Stomach (tissue), 9 donors: ENCODE data around the gene XRCC3. TPM values are rescaled to one million over a fixed set of nuclear protein-coding genes. Genes with fewer than 3 reads are reported as not detected.

Experiments
- DNase-seq, 2 donors: peaks; one replicate each; pipeline versions ENCODE4 v3.0.0 to v3.0.0-alpha.2; 2013 to 2019
- H3K27ac ChIP-seq, 5 donors: fragments of 200-600 bp in 4 of 5; sonication (generic) in 4 of 5; one replicate each; pipeline ENCODE4 v1.5.1; 2013 to 2019; ENCODE audit warnings: mild to moderate bottlenecking in 1 of 5, moderate library complexity in 1 of 5
- H3K27me3 ChIP-seq, 3 donors: fragments of 200-600 bp; sonication (generic); one replicate each; pipeline ENCODE4 v1.5.1; 2017 to 2019; ENCODE audit warnings: mixed run types in 1 of 3
- H3K36me3 ChIP-seq, 4 donors: fragments of 200-600 bp; sonication (generic); 1 replicate in 3 of 4; 2 replicates in 1 of 4; pipeline ENCODE4 v1.5.1; 2016 to 2019
- H3K4me1 ChIP-seq, 4 donors: fragments of 200-600 bp; sonication (generic); one replicate each; pipeline ENCODE4 v1.5.1; 2016 to 2019
- H3K4me3 ChIP-seq, 4 donors: fragments of 200-600 bp; sonication (generic) in 3 of 4; one replicate each; pipeline ENCODE4 v1.5.1; 2016 to 2019; ENCODE audit warnings: mild to moderate bottlenecking in 1 of 4
- H3K9me3 ChIP-seq, 4 donors: fragments of 200-600 bp; sonication (generic); one replicate each; pipeline ENCODE4 v1.5.1; 2016 to 2019
- EP300 ChIP-seq: sonication (generic); formaldehyde crosslinking; IDR thresholded peaks from one replicate; pipeline ENCODE4 v1.6.1; 2017; ENCODE audit warnings: antibody characterized with exemption
- POLR2A ChIP-seq, 4 donors: fragments of 450-650 bp; IDR thresholded peaks; one replicate each; pipeline ENCODE4 v1.6.1; 2016; ENCODE audit warnings: antibody characterized with exemption in 4 of 4, control low read depth in 2 of 4, mild to moderate bottlenecking in 1 of 4, moderate library complexity in 1 of 4
- POLR2AphosphoS5 ChIP-seq, 3 donors: sonication (generic); formaldehyde crosslinking; IDR thresholded peaks; one replicate each; pipeline ENCODE4 v1.6.1; 2016; ENCODE audit warnings: antibody characterized with exemption in 3 of 3
- WGBS, 5 donors: extraction: QIAGEN DNeasy Blood & Tissue Kit in 3 of 5; methylation state at CpG; one replicate each; pipeline versions ENCODE4 v1.1.5 to v1.1.7; 2013 to 2018; 5-methylcytosine and 5-hydroxymethylcytosine counted together
- intact Hi-C: fragments of 100-400 bp; cut with DNase I; formaldehyde crosslinking; loops from one replicate; pipeline ENCODE4 v1.15.1; 2023; ENCODE audit warnings: low total_unique reads
- polyA plus RNA-seq, 3 donors: library from polyadenylated mRNA; stranded (reverse); fragments of 200-250 nt; gene quantifications; one replicate each; pipeline ENCODE4 v1.2.3, GENCODE V29; 2013
- total RNA-seq, 5 donors: library from RNA; depleted of rRNA; stranded (reverse); fragments of >200 nt; gene quantifications; one replicate each; pipeline versions ENCODE4 v1.1.0 to v1.2.3, GENCODE V29; 2014 to 2016
- TF ChIP-seq, protein P1 (sequence below), 7 experiments: fragments of 450-650 bp in 4 of 7; fragments of 200-600 bp in 3 of 7; sonication (generic) in 3 of 7; IDR thresholded peaks; one replicate each; pipeline ENCODE4 v1.5.1; 2016 to 2019; ENCODE audit warnings: antibody characterized with exemption in 7 of 7, control low read depth in 2 of 7, mild to moderate bottlenecking in 1 of 7
- donor health status: healthy with polysubstance abuse.
- donor health status: Bipolar disorder and iron deficiency.
- donor health status: healthy.

The XRCC3 gene
- total and polyA plus RNA-seq, 8 donors, result 2.6 to 70.1 (median 6.3) TPM

GRCh38 chr14:103716899-103717411, 1.7 kb upstream of the XRCC3 start:
- no peaks in the 10 kb centered on the region for H3K9me3 ChIP-seq
- no peak for TF ChIP-seq POLR2AphosphoS5 (IDR thresholded peaks at IDR 0.05)
- H3K36me3 ChIP-seq, result no peaks in the 10 kb centered on the region
- H3K27ac ChIP-seq, result peak overlapping the region in 3 of 5 donors; percentile 79 to 94 (median 93)
- peak overlapping the region; percentile 75 to 95 (median 88) for H3K4me3 ChIP-seq
- no peak for DNase-seq
- no peaks in the 10 kb centered on the region for H3K27me3 ChIP-seq
- H3K4me1 ChIP-seq, result peaks cover 34 to 90% (median 75%) of the 10 kb centered on the region in 4 donors
- WGBS, 5 donors, result 75 to 78% (median 76%) methylated on average over 17 of the region's 17 CpGs
- intact Hi-C loops, result no loop called here

GRCh38 chr14:103716091-103716801, 995 bp upstream of the XRCC3 start:
- DNase-seq, result peak in 1 of 2 donors; percentile 75

GRCh38 chr14:103714063-103714724, 1.1 kb downstream of the XRCC3 start:
- 71 to 76% (median 74%) methylated on average over 16 of the region's 16 CpGs for WGBS, 5 donors
- Histone ChIP-seq H3K9me3 (no peaks in the 10 kb centered on the region), H3K27me3 (no peaks in the 10 kb centered on the region), H3K4me3 (peak overlapping the region; percentile 75 to 95 (median 88)), H3K27ac (peak overlapping the region in 1 of 5 donors; percentile 93), H3K4me1 (peaks cover 48 to 90% (median 86%) of the 10 kb centered on the region in 4 donors), H3K36me3 (peaks cover 0 to 6% (median 2%) of the 10 kb centered on the region in 4 donors)
- intact Hi-C loops, result no loop called here
- no peak for DNase-seq
- TF ChIP-seq EP300, result no peak

More at GRCh38 chr14:103716091-103716801, 995 bp upstream of the XRCC3 start:
- intact Hi-C loops, result no loop called here
- peak overlapping the region; percentile 75 to 95 (median 88) for H3K4me3 ChIP-seq
- H3K27me3 ChIP-seq, result no peaks in the 10 kb centered on the region
- no peaks in the 10 kb centered on the region for H3K36me3 ChIP-seq
- WGBS, 5 donors, result 1 to 15% (median 3%) methylated on average over 10 to 72 of the region's 72 CpGs
- TF ChIP-seq POLR2A (IDR thresholded peaks at IDR 0.05), result no peak
- TF ChIP-seq EP300, result no peak
- no peak for TF ChIP-seq POLR2AphosphoS5 (IDR thresholded peaks at IDR 0.05)
- TF ChIP-seq, protein P1, sequence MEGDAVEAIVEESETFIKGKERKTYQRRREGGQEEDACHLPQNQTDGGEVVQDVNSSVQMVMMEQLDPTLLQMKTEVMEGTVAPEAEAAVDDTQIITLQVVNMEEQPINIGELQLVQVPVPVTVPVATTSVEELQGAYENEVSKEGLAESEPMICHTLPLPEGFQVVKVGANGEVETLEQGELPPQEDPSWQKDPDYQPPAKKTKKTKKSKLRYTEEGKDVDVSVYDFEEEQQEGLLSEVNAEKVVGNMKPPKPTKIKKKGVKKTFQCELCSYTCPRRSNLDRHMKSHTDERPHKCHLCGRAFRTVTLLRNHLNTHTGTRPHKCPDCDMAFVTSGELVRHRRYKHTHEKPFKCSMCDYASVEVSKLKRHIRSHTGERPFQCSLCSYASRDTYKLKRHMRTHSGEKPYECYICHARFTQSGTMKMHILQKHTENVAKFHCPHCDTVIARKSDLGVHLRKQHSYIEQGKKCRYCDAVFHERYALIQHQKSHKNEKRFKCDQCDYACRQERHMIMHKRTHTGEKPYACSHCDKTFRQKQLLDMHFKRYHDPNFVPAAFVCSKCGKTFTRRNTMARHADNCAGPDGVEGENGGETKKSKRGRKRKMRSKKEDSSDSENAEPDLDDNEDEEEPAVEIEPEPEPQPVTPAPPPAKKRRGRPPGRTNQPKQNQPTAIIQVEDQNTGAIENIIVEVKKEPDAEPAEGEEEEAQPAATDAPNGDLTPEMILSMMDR (IDR thresholded peaks at IDR 0.05), result no peak
- peak overlapping the region; percentile 64 to 94 (median 92) for H3K27ac ChIP-seq
- H3K9me3 ChIP-seq, result no peaks in the 10 kb centered on the region
- peaks cover 41 to 90% (median 78%) of the 10 kb centered on the region in 4 donors for H3K4me1 ChIP-seq

DNA sequence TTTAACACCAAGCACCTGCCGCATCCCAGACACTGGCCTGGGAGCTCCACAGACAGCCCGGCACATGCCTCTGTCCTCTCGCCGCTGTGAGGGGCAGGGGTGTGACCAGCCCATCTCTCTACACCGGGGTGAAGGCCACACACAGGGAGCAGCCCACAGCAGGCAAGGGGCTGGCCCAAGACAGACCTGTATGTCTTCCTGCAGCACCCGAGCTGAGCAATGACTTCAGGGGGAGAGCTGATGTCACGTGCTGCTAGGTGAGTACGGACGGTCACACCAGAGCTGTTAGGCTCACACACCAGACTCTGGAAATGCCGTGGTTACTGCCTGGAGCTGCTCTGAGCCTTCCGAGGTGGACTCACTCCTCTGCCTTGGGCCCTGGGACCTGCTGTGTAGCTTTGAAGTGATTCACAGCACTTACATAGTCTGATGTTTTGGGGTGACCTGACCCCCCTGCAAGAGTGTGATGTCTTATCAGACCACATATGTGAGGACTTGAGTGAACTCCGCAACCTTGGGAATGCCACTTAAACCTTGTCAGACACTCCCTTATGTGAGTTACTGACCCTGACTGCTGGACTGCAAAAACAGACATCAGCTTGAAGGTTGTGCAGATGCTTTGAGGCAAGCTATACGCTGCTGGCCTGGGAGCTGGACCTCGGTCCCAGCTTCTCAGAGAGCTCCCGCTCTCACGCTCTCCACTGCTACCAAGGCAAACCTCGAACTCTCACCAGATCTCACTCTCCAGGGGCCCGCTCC, 1.8 kb downstream of the XRCC3 start:
- WGBS, 5 donors, result 86 to 91% (median 88%) methylated on average over 10 to 18 of the region's 18 CpGs
- Histone ChIP-seq H3K27ac (peak overlapping the region in 3 of 5 donors; percentile 77 to 84 (median 78)), H3K27me3 (no peaks in the 10 kb centered on the region), H3K9me3 (no peaks in the 10 kb centered on the region), H3K4me3 (no peak overlapping the region), H3K4me1 (peaks cover 46 to 90% (median 86%) of the 10 kb centered on the region in 4 donors), H3K36me3 (peaks cover 0 to 8% (median 4%) of the 10 kb centered on the region in 4 donors)
- no peak for DNase-seq
- intact Hi-C loops, result no loop called here
- TF ChIP-seq POLR2AphosphoS5 (IDR thresholded peaks at IDR 0.05), result no peak
- TF ChIP-seq POLR2A (IDR thresholded peaks at IDR 0.05), result no peak
- TF ChIP-seq, protein P1 (IDR thresholded peaks at IDR 0.05), result no peak
- no peak for TF ChIP-seq EP300
